ENCODE results near the gene C3AR1.
"Not testable (repeated sequence)": the region's sequence is repeated elsewhere in the genome, so short reads cannot be mapped to it uniquely, and the experiment has no call there.

C3AR1 gene

GRCh38 chr12:8057839-8058238 is 8.3 kb downstream of the C3AR1 start:
- no peak for DNase-seq (ENCODE audit: low spot score)

- DNase-seq (ENCODE audit: low spot score), result no peak
Observed at GRCh38 chr12:8057306-8057705, 8.9 kb downstream of the C3AR1 start.

GRCh38 chr12:8054816-8055215 is 11.3 kb downstream of the C3AR1 start:
- DNase-seq (ENCODE audit: low spot score), result no peak

- no peak for DNase-seq (ENCODE audit: low spot score)
Observed at GRCh38 chr12:8052679-8053078, 13.5 kb downstream of the C3AR1 start.

GRCh38 chr12:8050600-8051250 is 15.4 kb downstream of the C3AR1 start:
- no peak for DNase-seq (ENCODE audit: low spot score)

- no peak for DNase-seq (ENCODE audit: low spot score)
Observed at GRCh38 chr12:8048906-8049305, 17.3 kb downstream of the C3AR1 start.

- no peak for DNase-seq (ENCODE audit: low spot score)
Observed at GRCh38 chr12:8047842-8048241, 18.3 kb downstream of the C3AR1 start.

- DNase-seq (ENCODE audit: low spot score), result peak; percentile 80
Observed at GRCh38 chr12:8045952-8046944, 19.9 kb downstream of the C3AR1 start.

- DNase-seq (ENCODE audit: low spot score), result no peak
Observed at GRCh38 chr12:8040791-8041190, 25.4 kb downstream of the C3AR1 start.

GRCh38 chr12:8038659-8039114 is 27.5 kb downstream of the C3AR1 start:
- no peak for DNase-seq (ENCODE audit: low spot score)

- DNase-seq (ENCODE audit: low spot score), result no peak
Observed at GRCh38 chr12:8037947-8038346, 28.2 kb downstream of the C3AR1 start.

GRCh38 chr12:8037046-8037663 is 29.0 kb downstream of the C3AR1 start:
- DNase-seq (ENCODE audit: low spot score), result no peak

GRCh38 chr12:8036346-8036745 is 29.8 kb downstream of the C3AR1 start:
- DNase-seq (ENCODE audit: low spot score), result no peak

GRCh38 chr12:8035440-8036010 is 30.6 kb downstream of the C3AR1 start:
- no peak for DNase-seq (ENCODE audit: low spot score)

GRCh38 chr12:8034802-8035201 is 31.4 kb downstream of the C3AR1 start:
- no peak for DNase-seq (ENCODE audit: low spot score)

GRCh38 chr12:8033153-8034044 is 32.8 kb downstream of the C3AR1 start:
- DNase-seq (ENCODE audit: low spot score), result peak; percentile 31

- DNase-seq (ENCODE audit: low spot score), result peak; percentile 80
Observed at GRCh38 chr12:8032242-8033152, 33.7 kb downstream of the C3AR1 start, which contains the start of gene FOXJ2. Gene FOXJ2 (plus strand): TSS chr12:8032716. CDS start chr12:8039833, 7,117 bp downstream.

GRCh38 chr12:8031872-8032241 is 34.3 kb downstream of the C3AR1 start:
- DNase-seq (ENCODE audit: low spot score), result no peak

GRCh38 chr12:8031017-8031416 is 35.1 kb downstream of the C3AR1 start:
- DNase-seq (ENCODE audit: low spot score), result not testable (repeated sequence)

GRCh38 chr12:8030189-8030588 is 36.0 kb downstream of the C3AR1 start:
- no peak for DNase-seq (ENCODE audit: low spot score)

Data from CD4-positive, alpha-beta T cell treated with Interleukin-15 for 4 hours (primary cell).